ENCODE results near the gene PAX3.

Gene PAX3

GRCh38 chr2:222264791-222265320, 33.9 kb downstream of the PAX3 start:
- DNase-seq: no peak

- DNase-seq: no peak
Measured at GRCh38 chr2:222261504-222261903, 37.3 kb downstream of the PAX3 start.

GRCh38 chr2:222257645-222258044, 41.2 kb downstream of the PAX3 start:
- no peak for DNase-seq

- DNase-seq: no peak
Measured at GRCh38 chr2:222256250-222256649, 42.5 kb downstream of the PAX3 start.

GRCh38 chr2:222255090-222255489, 43.7 kb downstream of the PAX3 start:
- DNase-seq: no peak

GRCh38 chr2:222250313-222250712, 48.5 kb downstream of the PAX3 start:
- DNase-seq: no peak

- DNase-seq: no peak
Measured at GRCh38 chr2:222249444-222249843, 49.4 kb downstream of the PAX3 start.

- DNase-seq: no peak
Measured at GRCh38 chr2:222248818-222249217, 50.0 kb downstream of the PAX3 start.

GRCh38 chr2:222248256-222248655, 50.5 kb downstream of the PAX3 start:
- DNase-seq: no peak

GRCh38 chr2:222242532-222242931, 56.3 kb downstream of the PAX3 start:
- no peak for DNase-seq

GRCh38 chr2:222241128-222241870, 57.5 kb downstream of the PAX3 start:
- DNase-seq: no peak

- DNase-seq: no peak
Measured at GRCh38 chr2:222240676-222241049, 58.1 kb downstream of the PAX3 start.

- no peak for DNase-seq
Measured at GRCh38 chr2:222239945-222240675, 58.7 kb downstream of the PAX3 start.

- DNase-seq: no peak
Measured at GRCh38 chr2:222239091-222239490, 59.7 kb downstream of the PAX3 start.

GRCh38 chr2:222238072-222238471, 60.7 kb downstream of the PAX3 start:
- no peak for DNase-seq

- DNase-seq: no peak
Measured at GRCh38 chr2:222232839-222233238, 66.0 kb downstream of the PAX3 start.

GRCh38 chr2:222232372-222232771, 66.4 kb downstream of the PAX3 start:
- DNase-seq: no peak

- DNase-seq: no peak
Measured at GRCh38 chr2:222228054-222228453, 70.7 kb downstream of the PAX3 start.

GRCh38 chr2:222218786-222219185, 80.0 kb downstream of the PAX3 start:
- no peak for DNase-seq

- DNase-seq: no peak
Measured at GRCh38 chr2:222217712-222218111, 81.1 kb downstream of the PAX3 start.

- DNase-seq: no peak
Measured at GRCh38 chr2:222214885-222215284, 83.9 kb downstream of the PAX3 start.

- DNase-seq: no peak
Measured at GRCh38 chr2:222213049-222213448, 85.7 kb downstream of the PAX3 start.

GRCh38 chr2:222212571-222212970, 86.2 kb downstream of the PAX3 start:
- no peak for DNase-seq

- DNase-seq: no peak
Measured at GRCh38 chr2:222208010-222208690, 90.6 kb downstream of the PAX3 start.

Data from activated gamma-delta T cell (primary cell).